Measurements from ENCODE around the gene PPIL4.
"Not testable (repeated sequence)": the region's sequence is repeated elsewhere in the genome, so short reads cannot be mapped to it uniquely, and the experiment has no call there.

The PPIL4 gene

GRCh38 chr6:149462712-149463111 is 83.1 kb downstream of the PPIL4 start:
- in situ Hi-C loops (cut with HindIII; ENCODE audit: low sequenced_read_pairs), result not testable (repeated sequence)

GRCh38 chr6:149461670-149462069 is 84.2 kb downstream of the PPIL4 start:
- in situ Hi-C loops (cut with HindIII; ENCODE audit: low sequenced_read_pairs), result no loop called here

- in situ Hi-C loops (cut with HindIII; ENCODE audit: low sequenced_read_pairs), result not testable (repeated sequence)
Observed at GRCh38 chr6:149460249-149460648, 85.6 kb downstream of the PPIL4 start.

GRCh38 chr6:149459761-149460160 is 86.1 kb downstream of the PPIL4 start:
- in situ Hi-C loops (cut with HindIII; ENCODE audit: low sequenced_read_pairs), result no loop called here

GRCh38 chr6:149458806-149459205 is 87.0 kb downstream of the PPIL4 start:
- in situ Hi-C loops (cut with HindIII; ENCODE audit: low sequenced_read_pairs), result no loop called here

- in situ Hi-C loops (cut with HindIII; ENCODE audit: low sequenced_read_pairs), result no loop called here
Observed at GRCh38 chr6:149458196-149458595, 87.6 kb downstream of the PPIL4 start.

- in situ Hi-C loops (cut with HindIII; ENCODE audit: low sequenced_read_pairs), result no loop called here
Observed at GRCh38 chr6:149457316-149457884, 88.4 kb downstream of the PPIL4 start.

- in situ Hi-C loops (cut with HindIII; ENCODE audit: low sequenced_read_pairs), result no loop called here
Observed at GRCh38 chr6:149456311-149457021, 89.4 kb downstream of the PPIL4 start.

GRCh38 chr6:149455031-149455732 is 90.7 kb downstream of the PPIL4 start:
- in situ Hi-C loops (cut with HindIII; ENCODE audit: low sequenced_read_pairs), result no loop called here
